GM19372 (cell line): ENCODE results near the gene CRP.
"Not testable (repeated sequence)": the region's sequence is repeated elsewhere in the genome, so short reads cannot be mapped to it uniquely, and the experiment has no call there.

Experiments used
- ATAC-seq: cut with Tn5 transposase; IDR thresholded peaks from one replicate; pipeline ENCODE4 v1.9.1; 2021; ENCODE audit warnings: mild to moderate bottlenecking, low read depth, moderate library complexity; ENCODE audit not compliant: unreplicated experiment

CRP gene, protein sequence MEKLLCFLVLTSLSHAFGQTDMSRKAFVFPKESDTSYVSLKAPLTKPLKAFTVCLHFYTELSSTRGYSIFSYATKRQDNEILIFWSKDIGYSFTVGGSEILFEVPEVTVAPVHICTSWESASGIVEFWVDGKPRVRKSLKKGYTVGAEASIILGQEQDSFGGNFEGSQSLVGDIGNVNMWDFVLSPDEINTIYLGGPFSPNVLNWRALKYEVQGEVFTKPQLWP

DNA sequence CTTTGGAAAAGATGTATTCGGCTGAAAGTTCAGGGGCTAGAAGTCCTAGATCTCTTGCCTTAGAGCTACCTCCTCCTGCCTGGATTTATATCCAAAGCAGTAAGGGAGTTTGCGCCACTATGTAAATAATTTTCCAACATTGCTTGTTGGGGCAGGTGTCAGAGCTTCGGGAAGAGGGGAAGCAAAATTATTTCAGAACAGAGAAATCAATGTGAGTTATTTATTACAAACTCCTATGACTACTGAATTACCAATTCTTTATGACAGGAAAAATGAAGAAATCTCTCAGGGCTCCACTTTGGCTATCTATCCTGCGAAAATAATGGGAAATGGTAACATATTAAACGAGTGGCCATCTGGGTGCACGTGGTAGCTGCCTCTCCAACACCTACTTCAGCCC, at the start of gene CRP:
Gene CRP, minus strand, starts transcription at position 61 of the 400 bp plus-strand sequence. CDS start 104 bp downstream, outside the sequence.
- no peak for ATAC-seq

DNA sequence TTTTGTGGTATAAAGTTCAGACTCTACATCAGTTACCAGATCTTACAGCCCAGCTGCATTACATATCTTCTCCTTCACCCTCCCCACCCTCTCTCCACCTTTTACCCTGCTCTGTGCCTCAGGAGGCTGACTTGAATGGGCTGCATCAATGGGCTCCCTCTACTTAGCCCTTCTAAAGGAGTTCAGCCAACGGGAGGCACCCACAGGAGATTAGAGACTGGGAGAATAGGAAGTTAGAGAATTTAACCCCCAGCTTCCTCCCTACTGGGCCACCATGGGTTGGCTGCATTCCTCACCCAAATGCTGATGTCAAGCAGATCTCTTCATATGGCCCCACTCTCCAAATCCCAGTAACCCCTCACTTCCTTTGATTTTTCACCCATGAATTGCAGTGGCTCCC, 49.3 kb upstream of the CRP start:
- ATAC-seq, result no peak

DNA sequence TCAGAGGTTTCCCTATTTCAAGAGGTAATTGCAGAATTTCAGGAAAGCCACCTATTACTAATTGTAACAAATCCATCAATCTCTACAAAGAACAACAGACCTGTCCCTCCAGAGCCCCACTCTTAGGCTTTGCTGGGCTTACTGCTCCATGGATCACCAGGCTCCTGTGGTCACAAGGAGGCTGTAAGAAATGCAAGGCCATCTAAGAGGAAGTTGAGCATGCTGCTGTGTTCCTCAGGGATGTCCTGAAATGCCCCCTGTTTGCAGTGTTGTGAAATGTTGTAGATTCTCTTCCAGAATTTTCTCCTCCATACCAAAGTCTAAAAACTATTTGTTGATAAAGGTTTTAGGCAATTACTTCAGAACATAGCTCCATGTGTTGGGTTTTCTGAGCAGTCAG, 42.0 kb upstream of the CRP start:
- no peak for ATAC-seq

DNA sequence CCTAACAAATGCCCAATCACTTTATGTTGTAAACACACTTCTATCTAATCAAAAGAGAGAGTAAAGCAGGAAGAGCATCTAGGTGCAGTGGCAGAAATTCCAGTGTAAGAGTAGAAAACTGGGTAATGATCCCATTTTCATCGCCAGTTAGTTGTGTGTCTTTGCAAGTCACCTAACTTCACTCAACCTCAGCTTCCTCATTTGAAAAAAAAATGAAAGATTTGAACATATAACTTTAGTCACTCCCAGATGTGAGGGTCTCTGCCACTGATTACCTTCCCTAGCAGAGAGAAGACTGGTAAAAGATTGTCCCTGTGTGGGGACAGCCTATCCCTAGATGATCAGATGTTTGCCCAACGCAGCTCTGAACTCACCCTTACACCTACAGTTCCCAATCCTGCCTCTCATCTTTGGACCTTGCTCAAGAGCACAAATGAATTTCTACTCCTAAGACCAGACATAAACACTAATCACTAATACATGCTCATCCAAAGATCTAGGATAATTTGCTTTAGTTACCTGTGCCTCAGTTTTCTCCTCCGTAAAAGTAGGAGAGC, 41.1 kb upstream of the CRP start:
- ATAC-seq, result no peak

DNA sequence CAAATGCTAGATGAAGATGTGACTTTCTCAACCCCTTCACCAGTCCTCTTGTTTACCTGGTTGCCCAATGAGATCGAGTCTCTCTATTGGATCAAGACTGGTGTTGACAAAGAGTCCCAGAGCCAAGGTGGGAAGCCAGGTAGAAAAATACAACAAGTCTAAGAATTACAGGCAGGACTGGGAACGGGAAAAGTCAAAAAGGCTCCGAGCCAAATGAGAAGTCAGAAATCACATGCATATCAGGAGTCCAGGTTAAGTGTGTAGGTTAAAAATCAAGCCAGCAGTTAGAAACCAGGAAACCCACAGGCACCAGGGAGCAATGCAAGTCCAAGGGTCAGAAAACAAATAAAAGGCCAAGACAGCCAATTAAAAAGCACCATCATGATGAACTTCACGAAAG, 39.0 kb upstream of the CRP start:
- no peak for ATAC-seq

DNA sequence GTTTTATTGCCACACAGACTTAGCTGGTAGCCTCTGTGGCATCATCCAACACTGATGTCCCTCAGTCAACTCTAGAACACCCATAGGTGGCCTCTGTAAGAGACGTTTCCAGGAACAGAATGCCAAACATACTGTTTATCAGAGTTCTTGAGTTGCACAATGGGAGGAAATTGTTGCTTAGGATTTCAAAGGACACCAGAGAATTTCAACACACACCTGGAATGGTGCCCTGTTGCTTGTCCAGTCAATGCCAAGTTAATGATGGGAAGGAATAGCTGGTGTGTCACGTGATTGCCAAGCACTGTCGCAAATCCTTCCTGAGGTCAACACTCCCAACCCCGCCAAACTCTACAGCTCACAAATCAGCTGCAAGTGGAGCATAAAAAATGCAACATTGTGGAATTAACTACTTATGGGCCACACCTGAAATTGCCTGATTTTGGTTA, 37.8 kb upstream of the CRP start:
- ATAC-seq, result no peak

DNA sequence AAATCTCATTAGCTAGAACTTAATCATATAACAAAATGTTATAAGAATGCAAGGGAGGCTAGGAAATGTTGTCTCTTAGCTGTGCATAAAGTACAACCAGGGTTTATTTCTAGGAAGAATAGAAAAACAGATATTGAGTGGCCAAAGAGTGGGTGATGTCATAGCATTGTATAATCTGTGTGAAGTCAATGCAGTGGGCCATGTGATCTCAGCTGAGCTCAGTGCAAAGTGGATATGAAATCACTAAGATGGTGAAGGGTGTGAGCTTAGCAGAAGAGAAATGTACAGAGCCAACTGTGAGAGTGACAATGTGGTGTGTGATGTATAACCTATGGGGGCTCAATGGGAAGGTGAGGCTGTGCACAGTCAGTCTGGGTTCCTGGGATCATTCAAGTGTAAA, 36.6 kb upstream of the CRP start:
- ATAC-seq, result no peak

DNA sequence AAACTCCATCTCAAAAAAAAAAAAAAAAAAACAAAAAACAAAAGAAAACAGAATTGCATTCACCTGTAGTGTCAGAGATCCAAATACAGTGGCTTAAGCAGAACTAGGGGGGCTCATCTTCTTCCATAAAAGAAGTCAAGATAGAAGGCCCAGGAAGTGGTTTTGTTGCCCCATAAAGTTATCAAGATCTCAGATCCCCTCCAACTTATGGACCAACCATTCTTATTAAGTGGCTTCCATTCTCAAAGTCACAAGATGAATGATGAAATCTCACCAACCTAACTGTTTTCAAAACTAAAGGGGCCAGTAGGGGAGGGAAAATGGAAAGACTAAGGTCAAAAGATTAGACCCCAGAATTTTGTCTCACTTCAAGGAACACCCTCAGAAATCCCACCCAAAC, 36.2 kb upstream of the CRP start:
- ATAC-seq, result no peak

DNA sequence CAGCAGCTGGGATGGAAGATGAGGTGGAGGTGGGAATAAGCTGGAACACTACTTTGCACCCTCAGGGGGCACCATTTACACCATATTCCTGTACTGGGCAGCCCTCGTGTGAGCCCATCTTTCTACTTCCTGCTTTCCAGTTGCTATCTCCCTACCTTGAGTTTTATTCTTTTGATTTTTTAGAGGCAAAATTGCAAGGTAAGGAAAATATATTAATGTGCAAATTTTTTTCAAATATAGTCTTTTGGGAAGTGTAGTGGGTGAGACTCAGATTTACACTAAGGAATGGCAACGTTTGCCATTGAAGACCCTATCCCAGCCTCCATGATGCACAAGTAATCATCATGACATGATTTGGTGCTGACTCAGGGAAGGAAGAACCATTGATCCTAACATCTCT, 35.2 kb upstream of the CRP start:
- no peak for ATAC-seq

DNA sequence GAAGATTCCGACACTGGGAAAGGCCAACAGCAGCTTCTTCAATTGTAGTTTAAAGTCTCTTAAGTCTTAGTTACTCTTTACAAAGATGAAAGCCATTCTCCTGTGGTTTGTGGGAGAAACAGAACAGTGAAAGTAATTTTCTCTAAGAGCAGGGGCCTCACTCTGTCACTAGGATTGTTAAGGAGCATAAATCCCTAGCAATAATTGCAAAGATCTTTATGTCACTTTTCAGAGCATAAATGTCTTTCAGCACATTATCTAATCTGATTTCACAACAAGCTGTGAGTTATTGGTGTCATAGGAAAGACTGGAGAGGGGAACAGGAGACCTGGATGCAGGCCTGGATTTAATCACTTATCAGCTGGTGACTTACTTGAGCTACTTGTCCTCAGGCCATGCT, 34.0 kb upstream of the CRP start:
- no peak for ATAC-seq

DNA sequence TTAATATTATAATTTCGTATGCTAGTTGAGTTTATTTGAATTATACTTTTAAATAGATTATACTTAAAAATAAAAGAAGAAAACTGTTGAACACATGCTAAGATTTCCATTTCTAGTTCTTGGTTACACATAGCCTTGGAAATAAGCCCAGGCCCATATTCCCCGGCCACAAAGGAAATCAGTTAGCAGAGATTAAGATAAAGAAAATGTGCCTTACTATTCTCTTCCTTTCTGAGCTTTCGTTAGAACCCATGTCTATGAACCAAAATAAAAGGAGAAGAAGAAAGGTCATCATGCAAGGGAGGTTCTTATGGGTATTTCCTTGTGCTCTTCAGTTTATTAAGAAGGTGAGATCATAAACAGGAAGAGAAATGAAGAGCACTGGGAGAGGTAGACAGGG, 32.3 kb upstream of the CRP start:
- no peak for ATAC-seq

DNA sequence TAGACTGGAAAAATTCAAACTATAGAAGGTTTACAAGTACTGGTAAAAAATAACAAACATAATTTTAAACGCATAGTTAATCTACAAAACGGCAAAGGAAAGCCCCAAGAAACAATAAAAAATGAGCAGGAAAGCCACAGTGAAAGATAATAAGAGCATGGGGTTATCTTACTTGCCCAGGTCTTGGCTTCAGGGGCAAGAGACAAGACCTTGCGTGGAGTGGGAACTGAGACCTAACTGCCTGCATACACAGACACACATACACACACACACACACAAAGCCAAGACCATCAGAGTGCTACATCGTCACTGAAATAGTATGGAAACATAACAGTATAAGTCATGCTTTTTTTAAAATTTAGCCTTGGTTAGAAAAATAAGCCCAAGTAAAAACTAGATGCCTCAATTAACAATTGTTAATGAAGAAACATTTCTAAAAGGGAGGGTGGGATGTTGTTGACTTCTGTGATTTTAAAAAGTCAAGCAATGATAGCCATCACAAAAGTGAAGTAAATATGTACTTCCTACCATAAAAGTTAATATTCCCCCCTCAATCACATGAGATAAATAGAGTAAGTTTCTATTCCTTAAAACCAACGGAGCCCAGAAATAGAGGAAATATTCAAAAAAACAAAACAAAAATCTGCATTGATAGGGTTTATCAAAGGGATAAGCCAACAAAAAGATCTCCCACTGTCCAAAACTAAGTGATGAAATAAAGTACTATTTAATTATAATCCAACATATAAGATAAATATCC, 29.4 kb upstream of the CRP start:
- ATAC-seq, result no peak

DNA sequence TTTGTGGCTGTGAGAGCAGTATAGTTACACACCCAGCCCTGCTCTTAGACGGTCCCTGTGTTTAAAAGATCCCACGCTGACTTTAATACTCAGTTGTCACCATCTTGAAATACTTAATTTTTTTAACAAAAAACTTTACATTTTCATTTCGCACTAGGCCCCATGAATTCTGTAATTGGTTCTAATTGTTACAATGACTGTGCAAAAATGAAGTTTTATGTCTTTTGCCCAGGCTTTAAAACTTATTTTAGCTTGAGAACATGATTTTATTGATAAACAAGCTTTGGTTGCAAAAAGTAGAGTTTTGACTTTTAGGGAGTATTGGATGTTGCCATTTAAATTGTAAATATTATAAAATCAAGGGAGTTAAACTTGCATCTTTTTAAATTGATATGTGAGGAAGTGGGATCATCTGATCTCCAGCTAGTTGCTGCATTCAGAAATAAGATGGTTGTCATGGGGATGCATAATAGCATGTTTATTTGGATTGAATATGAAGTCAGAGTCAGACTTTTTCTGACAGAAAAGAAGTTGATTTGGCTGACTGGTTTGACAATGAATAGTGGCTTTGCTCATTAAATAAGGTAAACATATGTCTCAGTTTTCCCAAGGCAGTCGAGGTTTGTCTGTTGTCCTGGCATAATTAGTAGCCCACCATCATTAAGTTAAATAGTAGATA, 23.0 kb upstream of the CRP start:
- no peak for ATAC-seq

DNA sequence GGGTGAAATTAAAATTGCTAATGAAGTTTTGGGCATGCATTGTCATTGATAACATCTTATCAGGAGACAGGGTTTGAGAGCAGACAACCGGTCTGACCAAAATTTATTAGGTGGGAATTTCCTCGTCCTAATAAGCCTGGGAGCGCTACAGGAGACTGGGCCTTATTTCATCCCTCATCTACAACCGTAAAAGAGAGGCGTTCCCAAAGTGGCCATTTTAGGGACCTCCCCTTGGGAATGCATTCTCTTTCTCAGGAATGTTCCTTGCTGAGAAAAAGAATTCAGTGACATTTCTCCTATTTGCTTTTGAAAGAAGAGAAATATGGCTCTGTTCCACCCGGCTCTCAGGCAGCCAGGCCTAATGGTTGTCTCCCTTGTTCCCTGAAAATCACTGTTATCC, 8.8 kb upstream of the CRP start:
- not testable (repeated sequence) for ATAC-seq

DNA sequence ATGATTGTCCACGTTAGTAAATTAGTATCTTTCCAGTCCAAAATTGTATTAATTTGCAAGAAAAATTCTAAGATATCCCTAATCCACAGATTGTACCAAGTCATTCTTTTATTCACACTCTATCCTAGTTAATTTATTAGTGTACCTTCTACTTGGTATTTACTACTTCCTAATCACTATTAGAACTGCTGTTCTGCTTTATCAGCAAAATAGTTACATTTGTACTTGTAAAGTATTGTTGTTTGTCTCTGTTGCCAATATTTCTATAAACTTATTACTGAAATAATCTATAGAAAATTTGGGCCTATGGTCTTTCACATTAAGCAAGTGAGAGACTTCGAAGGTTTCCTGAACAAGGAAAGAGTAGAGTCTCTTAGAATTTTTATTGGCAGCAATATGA, 5.6 kb upstream of the CRP start:
- no peak for ATAC-seq

DNA sequence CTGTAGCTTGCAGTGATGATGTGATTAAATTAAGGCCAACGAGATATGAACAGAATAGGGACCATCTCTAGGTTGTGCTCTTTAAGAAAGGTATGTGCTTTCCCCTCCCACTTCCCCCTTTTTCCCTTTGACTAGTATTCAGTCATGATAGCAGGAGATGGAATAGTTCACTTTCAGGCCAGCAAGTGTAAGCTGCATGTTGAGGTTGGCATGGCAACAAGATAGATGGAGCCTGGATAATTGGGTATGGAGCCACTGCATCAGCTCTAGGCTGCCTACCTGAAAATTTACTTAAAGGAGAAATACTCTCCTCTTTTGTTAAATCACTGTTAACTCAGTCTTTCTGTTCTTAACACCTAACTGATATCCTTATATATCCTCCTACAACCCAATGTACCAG, 1.5 kb upstream of the CRP start:
- ATAC-seq, result no peak

DNA sequence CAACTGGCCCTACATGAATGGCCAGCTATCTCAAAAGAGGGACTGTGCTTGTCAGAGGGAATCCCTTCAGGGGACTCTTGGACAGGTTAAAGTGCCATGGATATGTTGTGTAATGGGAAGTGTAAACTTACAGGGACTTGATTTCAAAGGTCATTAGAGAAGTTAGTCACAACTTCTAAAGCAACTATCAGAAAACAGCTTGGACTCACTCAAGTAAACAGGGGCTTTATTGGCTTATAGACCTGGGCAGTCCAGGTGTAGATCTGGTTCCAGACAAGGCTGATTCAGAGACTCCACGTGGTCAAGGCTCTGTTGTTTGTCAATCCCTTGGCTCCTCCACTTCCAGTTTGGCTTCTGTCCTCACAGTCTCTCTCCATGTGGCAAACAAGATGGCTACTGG, 2.3 kb downstream of the CRP start:
- ATAC-seq, result no peak

DNA sequence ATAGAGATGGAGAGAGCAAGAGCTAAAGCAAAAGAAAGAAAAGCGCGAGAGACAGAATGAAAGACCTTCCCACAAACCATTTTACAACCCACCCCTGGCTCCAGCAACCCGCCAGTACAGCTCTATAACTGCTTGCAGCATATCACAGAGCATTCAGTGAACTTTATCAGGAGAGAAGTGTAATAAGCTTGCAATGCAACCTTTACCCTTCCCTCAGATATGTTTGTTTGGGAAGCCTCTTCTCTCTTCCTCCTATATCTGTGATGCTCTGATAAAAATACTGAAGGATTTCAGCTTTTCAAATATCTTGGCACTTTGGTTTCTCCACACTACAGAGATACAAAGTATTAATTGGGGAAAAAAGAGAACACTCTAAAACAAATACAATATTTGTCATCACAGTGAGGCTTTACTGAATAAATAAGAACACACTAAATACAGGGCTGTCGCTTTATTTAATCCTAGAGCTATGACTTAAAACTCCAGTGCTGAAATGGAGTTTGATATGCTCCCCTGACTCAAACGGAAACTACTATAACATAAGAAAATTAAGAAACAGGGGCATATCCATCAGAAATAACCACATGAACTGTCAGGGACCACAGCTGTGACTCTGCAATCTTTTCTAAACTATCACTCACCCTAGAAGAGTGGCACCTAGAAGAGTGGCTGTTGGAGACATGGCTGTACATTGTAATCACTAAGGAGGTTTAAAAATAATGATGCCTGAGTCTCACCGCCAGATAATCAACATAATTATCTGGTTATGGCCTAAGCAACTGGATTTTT, 6.7 kb downstream of the CRP start:
- ATAC-seq, result no peak

DNA sequence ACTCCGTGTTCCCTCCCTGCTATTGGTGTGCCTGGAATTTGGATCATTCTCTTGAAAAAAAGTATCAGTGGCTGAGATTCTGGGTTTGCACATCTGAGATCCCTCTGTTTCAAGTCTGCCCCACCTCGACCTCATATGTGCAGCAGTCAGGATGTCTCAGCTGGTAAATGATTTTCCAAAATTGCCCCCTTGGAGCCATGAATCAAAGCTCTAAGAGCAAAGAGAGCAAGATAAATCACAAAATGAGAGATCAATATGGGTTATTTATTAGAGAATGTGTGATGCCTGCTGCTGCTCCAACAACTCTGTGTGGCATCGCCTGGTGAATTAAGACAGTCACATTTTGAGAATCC, 8.5 kb downstream of the CRP start:
- no peak for ATAC-seq

DNA sequence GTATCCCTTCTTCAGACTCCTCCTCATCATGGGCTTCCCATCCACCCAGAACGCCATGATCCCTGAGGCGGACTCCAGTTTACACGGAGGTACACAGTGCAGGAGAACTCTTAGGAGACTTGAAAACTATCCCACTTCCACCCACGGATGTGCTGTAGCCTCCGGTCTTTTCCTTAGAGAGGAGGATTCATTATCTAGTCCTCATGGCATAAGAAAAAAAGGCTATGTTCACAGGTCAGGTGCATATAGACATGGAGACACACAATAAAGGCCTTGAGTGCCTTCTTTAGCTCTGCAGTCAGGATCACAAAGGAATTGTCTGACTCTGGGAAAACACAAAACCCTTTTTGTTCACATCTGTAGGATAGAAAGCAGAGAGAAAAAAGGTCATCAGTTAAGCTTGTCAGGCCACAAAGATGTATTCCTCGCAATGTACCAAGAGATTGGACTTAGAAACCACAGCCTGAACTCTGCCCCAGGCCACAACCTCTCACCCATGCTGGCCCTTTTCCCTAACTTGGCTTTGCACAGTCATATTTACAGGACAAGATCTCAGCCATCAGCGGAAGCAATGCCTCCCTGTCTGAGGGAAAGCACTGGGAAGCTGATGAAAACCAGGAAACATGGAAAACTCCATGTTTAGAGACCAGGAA, 9.0 kb downstream of the CRP start:
- no peak for ATAC-seq
